GM12892 (cell line): ENCODE results near the gene OR6Y1.

Experiments used
- DNase-seq: peaks from one replicate; pipeline ENCODE4 v3.0.0; 2011; ENCODE audit not compliant: insufficient read length
- FAIRE-seq: peaks from 2 replicates; lab custom pipeline; 2011; peaks lifted over from hg19 to GRCh38; lab: Jason Lieb, UNC
- POLR2A ChIP-seq: IDR thresholded peaks from 2 replicates; pipeline ENCODE4 v1.6.1; 2011; ENCODE audit warnings: low read depth, low read length, control low read depth
- POLR2AphosphoS5 ChIP-seq: IDR thresholded peaks from 2 replicates; pipeline ENCODE4 v1.6.1; 2011; ENCODE audit warnings: low read depth, low read length, control low read depth
- TAF1 ChIP-seq: IDR thresholded peaks from 2 replicates; pipeline ENCODE4 v1.6.1; 2011; ENCODE audit warnings: low read depth, mild to moderate bottlenecking, control low read depth, low read length, borderline replicate concordance

OR6Y1 gene

DNA sequence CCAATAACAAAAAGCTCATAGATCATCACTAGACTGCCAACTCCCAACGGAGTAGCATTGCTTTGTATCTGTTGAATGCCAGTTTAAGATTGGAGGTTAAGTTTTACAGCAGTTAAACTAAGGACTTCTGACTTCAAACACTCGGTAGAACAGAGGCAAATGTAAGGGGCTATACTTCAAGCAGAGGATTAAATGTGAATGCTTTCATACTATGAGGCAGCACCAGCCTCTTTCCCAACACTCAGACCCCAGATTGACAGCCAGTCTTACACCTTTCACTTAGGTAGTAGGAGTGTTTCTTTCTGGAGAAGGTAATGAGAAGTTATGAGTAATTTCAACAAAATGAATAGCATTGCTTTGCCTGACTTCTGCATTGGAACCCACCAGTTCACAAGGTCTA lies 59.4 kb downstream of the OR6Y1 start:
- no peak for TF ChIP-seq POLR2A
- TF ChIP-seq POLR2AphosphoS5: no peak
- TF ChIP-seq TAF1: no peak
- DNase-seq: no peak
- no peak for FAIRE-seq
